Endothelial cell of umbilical vein (primary cell): Measurements from ENCODE around the gene SMIM44.

Experiments
- EZH2 ChIP-seq: IDR thresholded peaks from 2 replicates; pipeline ENCODE4 v1.6.1; 2012; ENCODE audit warnings: borderline replicate concordance, low read depth, mild to moderate bottlenecking, moderate library complexity, low read length, inconsistent platforms; ENCODE audit not compliant: severe bottlenecking
- FOS ChIP-seq: IDR thresholded peaks from 2 replicates; pipeline ENCODE4 v1.6.1; 2011; ENCODE audit warnings: mild to moderate bottlenecking, low read length, moderate library complexity, borderline replicate concordance; ENCODE audit not compliant: insufficient read depth
- GATA2 ChIP-seq: IDR thresholded peaks from 2 replicates; pipeline ENCODE4 v1.7.0; 2011; ENCODE audit warnings: low read depth, mild to moderate bottlenecking, moderate library complexity, mixed read lengths, low read length; ENCODE audit not compliant: insufficient read length, insufficient read depth
- JUN ChIP-seq: IDR thresholded peaks from 2 replicates; pipeline ENCODE4 v1.6.1; 2011; ENCODE audit warnings: borderline replicate concordance, low read depth; ENCODE audit not compliant: insufficient read length, insufficient read depth
- MYC ChIP-seq: IDR thresholded peaks from one replicate; pipeline ENCODE4 v1.6.1; 2011; ENCODE audit warnings: mild to moderate bottlenecking, low read depth, low read length
- POLR2A ChIP-seq: IDR thresholded peaks from 2 replicates; pipeline ENCODE4 v1.6.1; 2012; ENCODE audit warnings: low read depth, mild to moderate bottlenecking, control low read depth, low read length
- POLR2AphosphoS5 ChIP-seq: IDR thresholded peaks from 2 replicates; pipeline ENCODE4 v1.6.1; 2012; ENCODE audit warnings: low read depth, mild to moderate bottlenecking, control low read depth, low read length, moderate library complexity; ENCODE audit not compliant: insufficient read depth
- TF ChIP-seq, protein P1 (sequence below), 2 donors: IDR thresholded peaks; 1 replicate in 1 of 2; 2 replicates in 1 of 2; pipeline ENCODE4 v1.5.1; 2011; ENCODE audit warnings: low read length in 2 of 2, mild to moderate bottlenecking in 2 of 2, moderate library complexity in 2 of 2, control low read depth in 1 of 2, inconsistent platforms in 1 of 2, low read depth in 1 of 2; ENCODE audit not compliant: insufficient read depth in 1 of 2; ENCODE audit errors: extremely low read depth in 1 of 2
- TF ChIP-seq, protein P2 (sequence below): IDR thresholded peaks from 2 replicates; pipeline ENCODE4 v1.6.1; 2011; ENCODE audit not compliant: insufficient read depth, insufficient read length

DNA sequence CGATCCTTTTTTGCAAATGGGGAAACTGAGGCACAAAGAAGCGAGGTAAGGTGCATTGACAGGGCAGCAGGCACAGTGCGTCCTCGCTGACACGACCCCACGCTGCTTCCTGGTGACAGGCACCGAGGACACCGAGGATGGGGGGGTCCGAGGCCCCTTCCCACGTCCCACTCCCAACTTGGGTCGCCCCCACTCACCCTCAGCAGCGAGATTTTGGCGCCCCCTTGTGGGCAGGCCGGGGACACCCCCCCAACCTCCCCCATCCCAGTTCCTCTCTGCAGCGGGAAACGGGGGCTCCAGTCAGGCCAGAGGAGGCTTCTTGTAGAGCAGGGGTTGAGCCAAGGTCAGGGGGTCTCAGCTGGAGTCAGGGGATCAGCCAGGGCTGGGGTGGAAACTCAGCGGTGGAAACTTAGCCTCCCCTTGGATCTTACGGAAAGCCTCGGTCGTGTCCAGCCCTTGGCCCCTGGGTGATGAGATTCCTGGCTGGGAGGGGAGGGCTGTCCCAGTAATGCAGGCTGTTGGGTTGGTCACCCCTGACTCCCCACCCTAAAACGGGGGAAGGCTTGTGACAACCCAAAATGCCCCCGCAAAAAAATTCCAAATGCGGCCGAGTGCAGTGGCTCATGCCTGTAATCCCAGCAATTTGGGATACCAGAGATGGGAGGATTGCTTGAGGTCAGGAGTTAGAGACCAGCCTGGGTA lies 11.1 kb downstream of the SMIM44 start:
- TF ChIP-seq POLR2AphosphoS5 (no peak), EZH2 (no peak), POLR2A (no peak), FOS (no peak), JUN (no peak), GATA2 (no peak), MYC (no peak)
- TF ChIP-seq, protein P1, sequence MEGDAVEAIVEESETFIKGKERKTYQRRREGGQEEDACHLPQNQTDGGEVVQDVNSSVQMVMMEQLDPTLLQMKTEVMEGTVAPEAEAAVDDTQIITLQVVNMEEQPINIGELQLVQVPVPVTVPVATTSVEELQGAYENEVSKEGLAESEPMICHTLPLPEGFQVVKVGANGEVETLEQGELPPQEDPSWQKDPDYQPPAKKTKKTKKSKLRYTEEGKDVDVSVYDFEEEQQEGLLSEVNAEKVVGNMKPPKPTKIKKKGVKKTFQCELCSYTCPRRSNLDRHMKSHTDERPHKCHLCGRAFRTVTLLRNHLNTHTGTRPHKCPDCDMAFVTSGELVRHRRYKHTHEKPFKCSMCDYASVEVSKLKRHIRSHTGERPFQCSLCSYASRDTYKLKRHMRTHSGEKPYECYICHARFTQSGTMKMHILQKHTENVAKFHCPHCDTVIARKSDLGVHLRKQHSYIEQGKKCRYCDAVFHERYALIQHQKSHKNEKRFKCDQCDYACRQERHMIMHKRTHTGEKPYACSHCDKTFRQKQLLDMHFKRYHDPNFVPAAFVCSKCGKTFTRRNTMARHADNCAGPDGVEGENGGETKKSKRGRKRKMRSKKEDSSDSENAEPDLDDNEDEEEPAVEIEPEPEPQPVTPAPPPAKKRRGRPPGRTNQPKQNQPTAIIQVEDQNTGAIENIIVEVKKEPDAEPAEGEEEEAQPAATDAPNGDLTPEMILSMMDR (IDR thresholded peaks at IDR 0.05; ENCODE audit: extremely low read depth in 1 of 2, insufficient read depth in 1 of 2, low read depth in 1 of 2, low read length in 2 of 2) = peak; percentile 83 to 90
- TF ChIP-seq, protein P2, sequence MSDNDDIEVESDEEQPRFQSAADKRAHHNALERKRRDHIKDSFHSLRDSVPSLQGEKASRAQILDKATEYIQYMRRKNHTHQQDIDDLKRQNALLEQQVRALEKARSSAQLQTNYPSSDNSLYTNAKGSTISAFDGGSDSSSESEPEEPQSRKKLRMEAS = no peak
